ENCODE measurements around the gene SYNE3.

The SYNE3 gene

GRCh38 chr14:95507174-95507573 lies 9.3 kb downstream of the SYNE3 start:
- no peak for DNase-seq (ENCODE audit: low read depth in 2 of 2)

GRCh38 chr14:95505030-95505589 lies 11.3 kb downstream of the SYNE3 start:
- DNase-seq (ENCODE audit: low read depth in 2 of 2) = no peak

- DNase-seq (ENCODE audit: low read depth in 2 of 2) = no peak
Observed at GRCh38 chr14:95504135-95505029, 12.1 kb downstream of the SYNE3 start.

GRCh38 chr14:95503365-95504134 lies 12.9 kb downstream of the SYNE3 start:
- no peak for DNase-seq (ENCODE audit: low read depth in 2 of 2)

GRCh38 chr14:95502381-95502950 lies 14.0 kb downstream of the SYNE3 start:
- no peak for DNase-seq (ENCODE audit: low read depth in 2 of 2)

- no peak for DNase-seq (ENCODE audit: low read depth in 2 of 2)
Observed at GRCh38 chr14:95500772-95501401, 15.6 kb downstream of the SYNE3 start.

- DNase-seq (ENCODE audit: low read depth in 2 of 2) = no peak
Observed at GRCh38 chr14:95500201-95500681, 16.2 kb downstream of the SYNE3 start.

- DNase-seq (ENCODE audit: low read depth in 2 of 2) = no peak
Observed at GRCh38 chr14:95499354-95499750, 17.1 kb downstream of the SYNE3 start.

- DNase-seq (ENCODE audit: low read depth in 2 of 2) = no peak
Observed at GRCh38 chr14:95498622-95499353, 17.7 kb downstream of the SYNE3 start.

- DNase-seq (ENCODE audit: low read depth in 2 of 2) = no peak
Observed at GRCh38 chr14:95497561-95498011, 18.9 kb downstream of the SYNE3 start.

- no peak for DNase-seq (ENCODE audit: low read depth in 2 of 2)
Observed at GRCh38 chr14:95496690-95497259, 19.7 kb downstream of the SYNE3 start.

- DNase-seq (ENCODE audit: low read depth in 2 of 2) = no peak
Observed at GRCh38 chr14:95496111-95496681, 20.3 kb downstream of the SYNE3 start.

GRCh38 chr14:95495538-95496025 lies 20.9 kb downstream of the SYNE3 start:
- DNase-seq (ENCODE audit: low read depth in 2 of 2) = no peak

- DNase-seq (ENCODE audit: low read depth in 2 of 2) = no peak
Observed at GRCh38 chr14:95495076-95495475, 21.4 kb downstream of the SYNE3 start.

- no peak for DNase-seq (ENCODE audit: low read depth in 2 of 2)
Observed at GRCh38 chr14:95494456-95494855, 22.0 kb downstream of the SYNE3 start.

- no peak for DNase-seq (ENCODE audit: low read depth in 2 of 2)
Observed at GRCh38 chr14:95493976-95494375, 22.5 kb downstream of the SYNE3 start.

GRCh38 chr14:95493503-95493902 lies 22.9 kb downstream of the SYNE3 start:
- no peak for DNase-seq (ENCODE audit: low read depth in 2 of 2)

GRCh38 chr14:95491936-95492608 lies 24.4 kb downstream of the SYNE3 start:
- no peak for DNase-seq (ENCODE audit: low read depth in 2 of 2)

- DNase-seq (ENCODE audit: low read depth in 2 of 2) = no peak
Observed at GRCh38 chr14:95490727-95491451, 25.6 kb downstream of the SYNE3 start.

All from stimulated activated CD4-positive, alpha-beta T cell treated with anti-CD3 and anti-CD28 coated beads, Interleukin-15, amount 100 ng/mL, for 48 hours (primary cell).